WTC11 (cell line): ENCODE data around the gene DPP7. TPM values are rescaled to one million over a fixed set of nuclear protein-coding genes. Genes with fewer than 3 reads are reported as not detected.
A peak's percentile ranks its signal among the peaks of the same experiment; 100 is the strongest.

ENCODE experiments used
- ATAC-seq: fragments of 200-7000 bp; cut with Tn5 transposase; 2 replicates; pipeline ENCODE4 v1.10.0; 2021; ENCODE audit warnings: mild to moderate bottlenecking, moderate library complexity
- CTCF ChIA-PET: fragments of 300-600 bp; sonication (Branson Sonifier 250); formaldehyde crosslinking; loops from one replicate; lab custom pipeline; 2021; ENCODE audit warnings: antibody characterized with exemption; lab: Charles Lee
- POLR2A ChIA-PET: fragments of 350-600 bp; sonication (Branson Sonifier 250); formaldehyde crosslinking; loops from one replicate; lab custom pipeline; 2021; ENCODE audit warnings: antibody characterized with exemption; lab: Charles Lee
- DNase-seq: peaks from one replicate; pipeline ENCODE4 v3.0.0; 2021; ENCODE audit warnings: low spot score
- H3K27ac Mint-ChIP-seq: 2 replicates; pipeline ENCODE4 v1.8.0; 2021; ENCODE audit warnings: mixed read lengths
- H3K27me3 Mint-ChIP-seq: 2 replicates; pipeline ENCODE4 v1.8.0; 2021; ENCODE audit warnings: low read depth, mild to moderate bottlenecking, moderate library complexity, mixed read lengths
- H3K36me3 Mint-ChIP-seq: 2 replicates; pipeline ENCODE4 v1.8.0; 2021; ENCODE audit warnings: mixed read lengths
- H3K4me1 Mint-ChIP-seq: 2 replicates; pipeline ENCODE4 v1.8.0; 2022; ENCODE audit warnings: mixed read lengths
- H3K4me3 Mint-ChIP-seq: 2 replicates; pipeline ENCODE4 v1.8.0; 2021; ENCODE audit warnings: mild to moderate bottlenecking, moderate library complexity, mixed read lengths
- H3K9me3 Mint-ChIP-seq: 2 replicates; pipeline ENCODE4 v1.8.0; 2021; ENCODE audit warnings: mixed read lengths
- AFF4 ChIP-seq: sonication (generic); formaldehyde crosslinking; IDR thresholded peaks from 2 replicates; pipeline ENCODE4 v1.8.1; 2023; ENCODE audit warnings: mild to moderate bottlenecking, missing genetic modification reagents, borderline replicate concordance
- ATF2 ChIP-seq: sonication (generic); formaldehyde crosslinking; IDR thresholded peaks from 2 replicates; pipeline ENCODE4 v1.8.1; 2022; ENCODE audit warnings: low read depth, missing genetic modification reagents, borderline replicate concordance
- ESRRA ChIP-seq: sonication (generic); formaldehyde crosslinking; IDR thresholded peaks from 2 replicates; pipeline ENCODE4 v1.8.1; 2022; ENCODE audit warnings: mild to moderate bottlenecking, missing genetic modification reagents, borderline replicate concordance
- FOXJ3 ChIP-seq: sonication (generic); formaldehyde crosslinking; IDR thresholded peaks from 2 replicates; pipeline ENCODE4 v1.9.0; 2021; ENCODE audit warnings: missing genetic modification reagents, mild to moderate bottlenecking, borderline replicate concordance
- FOXP4 ChIP-seq: sonication (generic); formaldehyde crosslinking; IDR thresholded peaks from 2 replicates; pipeline ENCODE4 v1.8.0; 2022; ENCODE audit warnings: mild to moderate bottlenecking, missing genetic modification reagents
- KAT7 ChIP-seq: sonication (generic); formaldehyde crosslinking; IDR thresholded peaks from 2 replicates; pipeline ENCODE4 v1.8.1; 2023; ENCODE audit warnings: missing genetic modification reagents, mild to moderate bottlenecking, borderline replicate concordance
- MXD4 ChIP-seq: fragments of 250-450 bp; sonication (Bioruptor Pico); IDR thresholded peaks from 2 replicates; pipeline ENCODE4 v1.8.0; 2021; ENCODE audit warnings: mild to moderate bottlenecking, moderate library complexity, borderline replicate concordance
- NR3C1 ChIP-seq: sonication (generic); formaldehyde crosslinking; conservative IDR thresholded peaks from 2 replicates; pipeline ENCODE4 v1.8.1; 2023; ENCODE audit warnings: low read depth, mild to moderate bottlenecking, missing genetic modification reagents
- RORB ChIP-seq: fragments of 250-450 bp; sonication (Bioruptor Pico); IDR thresholded peaks from 2 replicates; pipeline ENCODE4 v1.9.0; 2021; ENCODE audit warnings: mild to moderate bottlenecking
- TCF7 ChIP-seq: sonication (generic); formaldehyde crosslinking; IDR thresholded peaks from 2 replicates; pipeline ENCODE4 v1.8.0; 2022; ENCODE audit warnings: mild to moderate bottlenecking, low read depth, missing genetic modification reagents, moderate library complexity
- TP53 ChIP-seq: sonication (generic); formaldehyde crosslinking; IDR thresholded peaks from 2 replicates; pipeline ENCODE4 v1.8.1; 2023; ENCODE audit warnings: mild to moderate bottlenecking, missing genetic modification reagents
- USF2 ChIP-seq: sonication (generic); formaldehyde crosslinking; IDR thresholded peaks from 2 replicates; pipeline ENCODE4 v1.8.1; 2023; ENCODE audit warnings: mild to moderate bottlenecking, missing genetic modification reagents, moderate library complexity
- ZBTB21 ChIP-seq: sonication (generic); formaldehyde crosslinking; IDR thresholded peaks from 2 replicates; pipeline ENCODE4 v1.8.1; 2023; ENCODE audit warnings: mild to moderate bottlenecking, missing genetic modification reagents, borderline replicate concordance
- ZMAT4 ChIP-seq: fragments of 250-450 bp; sonication (Bioruptor Pico); IDR thresholded peaks from 2 replicates; pipeline ENCODE4 v1.9.0; 2021; ENCODE audit warnings: mild to moderate bottlenecking
- ZNF423 ChIP-seq: fragments of 250-450 bp; sonication (Bioruptor Pico); IDR thresholded peaks from 2 replicates; pipeline ENCODE4 v2.1.2; 2022; ENCODE audit warnings: mild to moderate bottlenecking, moderate library complexity
- ZSCAN18 ChIP-seq: fragments of 250-450 bp; sonication (Bioruptor Pico); IDR thresholded peaks from 2 replicates; pipeline ENCODE4 v2.1.2; 2022; ENCODE audit warnings: mild to moderate bottlenecking, moderate library complexity
- total RNA-seq: library from RNA; stranded (reverse); gene quantifications from 3 replicates; pipeline ENCODE4 v1.2.3, GENCODE V29; 2021

Gene DPP7
- total RNA-seq, 1 experiment from 2014 or later, result 38.9 TPM

- H3K36me3 Mint-ChIP-seq, result no peaks in the 10 kb centered on the region
- POLR2A ChIA-PET, result no interaction called here
- no peaks in the 10 kb centered on the region for H3K4me1 Mint-ChIP-seq
- H3K4me3 Mint-ChIP-seq, result no peak overlapping the region
- TF ChIP-seq ESRRA (CRISPR knock-in tag), result 0 out of 2 replicates have a peak, but pooled peaks have one; percentile 20
- TF ChIP-seq RORB (CRISPR knock-in tag), result no peak
- no peak for TF ChIP-seq USF2 (CRISPR knock-in tag)
- TF ChIP-seq, all 79 proteins: peak for 1
- Mint-ChIP-seq H3K27me3 (peaks cover 29% of the 10 kb centered on the region), H3K27ac (no peak overlapping the region), H3K9me3 (peaks cover 8% of the 10 kb centered on the region)
- CTCF ChIA-PET, result interaction anchor here (1.1 to 2.2 kb wide), 4 partner anchors 12 to 119 kb away, joined by 3 to 12 read pairs (median 4); no protein-coding TSS in a partner anchor
- ATAC-seq (no peak), DNase-seq (no peak)
Measured at GRCh38 chr9:137117269-137117731, 2.8 kb upstream of the DPP7 start.

- H3K27ac Mint-ChIP-seq, result no peak overlapping the region
- peaks cover 8% of the 10 kb centered on the region for H3K9me3 Mint-ChIP-seq
- no peak for TF ChIP-seq ZSCAN18
- TF ChIP-seq TCF7, result no peak
- no peak for TF ChIP-seq FOXP4 (CRISPR knock-in tag)
- no peak for TF ChIP-seq AFF4 (CRISPR knock-in tag)
- no peak for TF ChIP-seq ATF2 (CRISPR knock-in tag)
- ChIA-PET POLR2A (interaction anchor here (0.6 kb wide), 1 partner anchor 46 kb away, joined by 5 read pairs; the partner anchor contains the start of gene SAPCD2), CTCF (interaction anchor here (1.1 to 2.2 kb wide), 3 partner anchors 49 to 120 kb away, joined by 3 to 12 read pairs (median 3); no protein-coding TSS in a partner anchor)
- H3K27me3 Mint-ChIP-seq, result peaks cover 29% of the 10 kb centered on the region
- no peak for DNase-seq
- ATAC-seq, result no peak
- H3K4me1 Mint-ChIP-seq, result no peaks in the 10 kb centered on the region
- H3K36me3 Mint-ChIP-seq, result no peaks in the 10 kb centered on the region
- no peak overlapping the region for H3K4me3 Mint-ChIP-seq
Measured at GRCh38 chr9:137116728-137117127, 2.2 kb upstream of the DPP7 start.

GRCh38 chr9:137116027-137116507 is 1.5 kb upstream of the DPP7 start:
- H3K4me3 Mint-ChIP-seq, result no peak overlapping the region
- TF ChIP-seq ZNF423 (CRISPR knock-in tag), result no peak
- no peak for TF ChIP-seq FOXJ3 (CRISPR knock-in tag)
- TF ChIP-seq AFF4 (CRISPR knock-in tag), result no peak
- no peak for TF ChIP-seq MXD4 (CRISPR knock-in tag)
- no peak for TF ChIP-seq TP53 (CRISPR knock-in tag)
- no peak for TF ChIP-seq ZBTB21 (CRISPR knock-in tag)
- TF ChIP-seq KAT7, result no peak
- no peak for TF ChIP-seq NR3C1 (CRISPR knock-in tag)
- TF ChIP-seq ZMAT4, result no peak

More at GRCh38 chr9:137116027-137116507, 1.5 kb upstream of the DPP7 start:
- no peaks in the 10 kb centered on the region for H3K36me3 Mint-ChIP-seq
- no peaks in the 10 kb centered on the region for H3K4me1 Mint-ChIP-seq
- ChIA-PET POLR2A (interaction anchor here (0.6 kb wide), 1 partner anchor 45 kb away, joined by 5 read pairs; the partner anchor contains the start of gene SAPCD2), CTCF (interaction anchor here (0.9 to 1.6 kb wide), 7 partner anchors 49 to 121 kb away, joined by 3 to 8 read pairs (median 7); partner anchors contain the start of gene RNF224)
- no peak for ATAC-seq
- DNase-seq, result no peak
- H3K27ac Mint-ChIP-seq, result no peak overlapping the region
- H3K9me3 Mint-ChIP-seq, result peaks cover 8% of the 10 kb centered on the region
- H3K27me3 Mint-ChIP-seq, result peaks cover 29% of the 10 kb centered on the region
